Keratinocyte (primary cell): ENCODE measurements around the gene KCNQ2. TPM values are rescaled to one million over a fixed set of nuclear protein-coding genes. Genes with fewer than 3 reads are reported as not detected.

Experiments used
- DNase-seq: peaks from one replicate; pipeline ENCODE4 v3.0.0-alpha.2; 2011; ENCODE audit warnings: low read depth, missing footprints, low spot score
- FAIRE-seq: peaks from 2 replicates; lab custom pipeline; 2011; peaks lifted over from hg19 to GRCh38; lab: Jason Lieb, UNC
- H2AFZ ChIP-seq: 2 replicates; pipeline ENCODE4 v1.6.0; 2012; ENCODE audit warnings: low read length, control low read depth, inconsistent platforms; ENCODE audit not compliant: control insufficient read depth
- H3K27ac ChIP-seq: 2 replicates; pipeline ENCODE4 v1.5.1; 2011; ENCODE audit warnings: low read length; ENCODE audit not compliant: control insufficient read depth, insufficient read depth
- H3K27me3 ChIP-seq: 3 replicates; pipeline ENCODE4 v1.6.0; 2011; ENCODE audit warnings: low read length; ENCODE audit not compliant: control insufficient read depth, insufficient read depth; ENCODE audit errors: extremely low read depth
- H3K36me3 ChIP-seq, 2 experiments: 2 replicates in 1 of 2; 3 replicates in 1 of 2; pipeline ENCODE4 v1.5.1; 2011; ENCODE audit warnings: low read length in 2 of 2, mild to moderate bottlenecking in 1 of 2; ENCODE audit not compliant: control insufficient read depth in 2 of 2, insufficient read depth in 2 of 2; ENCODE audit errors: extremely low read depth in 1 of 2
- H3K4me1 ChIP-seq: 3 replicates; pipeline ENCODE4 v1.5.1; 2011; ENCODE audit warnings: low read length; ENCODE audit not compliant: control insufficient read depth, insufficient read depth; ENCODE audit errors: extremely low read depth
- H3K4me2 ChIP-seq: 3 replicates; pipeline ENCODE4 v1.6.0; 2011; ENCODE audit warnings: low read depth, low read length; ENCODE audit not compliant: control insufficient read depth, insufficient read depth; ENCODE audit errors: extremely low read depth
- H3K4me3 ChIP-seq, 3 experiments: fragments of 200-600 bp in 1 of 3; sonication (generic) in 1 of 3; 2 replicates in 2 of 3; 3 replicates in 1 of 3; pipeline ENCODE4 v1.5.1; 2011 to 2016; ENCODE audit warnings: low read length in 3 of 3, mild to moderate bottlenecking in 3 of 3, control low read depth in 2 of 3, inconsistent platforms in 1 of 3, low read depth in 1 of 3, mixed read lengths in 1 of 3, mixed run types in 1 of 3, moderate library complexity in 1 of 3; ENCODE audit not compliant: control insufficient read depth in 2 of 3, insufficient read depth in 2 of 3; ENCODE audit errors: extremely low read depth in 1 of 3
- H3K79me2 ChIP-seq: 2 replicates; pipeline ENCODE4 v1.6.0; 2012; ENCODE audit warnings: low read length; ENCODE audit not compliant: control insufficient read depth, insufficient read depth
- H3K9ac ChIP-seq: 3 replicates; pipeline ENCODE4 v1.6.0; 2011; ENCODE audit warnings: low read length; ENCODE audit not compliant: control insufficient read depth, insufficient read depth; ENCODE audit errors: extremely low read depth
- H3K9me1 ChIP-seq: 3 replicates; pipeline ENCODE4 v1.6.0; 2011; ENCODE audit warnings: low read length; ENCODE audit not compliant: control insufficient read depth, insufficient read depth; ENCODE audit errors: extremely low read depth
- H3K9me3 ChIP-seq: 2 replicates; pipeline ENCODE4 v1.5.1; 2012; ENCODE audit warnings: low read depth, low read length; ENCODE audit not compliant: control insufficient read depth
- H4K20me1 ChIP-seq: 3 replicates; pipeline ENCODE4 v1.6.0; 2011; ENCODE audit warnings: low read length; ENCODE audit not compliant: control insufficient read depth, insufficient read depth; ENCODE audit errors: extremely low read depth
- CTCF ChIP-seq, 3 experiments: IDR thresholded peaks in 1 of 3; conservative IDR thresholded peaks in 1 of 3; optimal IDR thresholded peaks in 1 of 3; 2 replicates in 2 of 3; 3 replicates in 1 of 3; pipeline versions ENCODE3 to v1.5.1; 2011; ENCODE audit warnings: low read length in 3 of 3, mild to moderate bottlenecking in 3 of 3, moderate library complexity in 2 of 3, control low read depth in 1 of 3, inconsistent platforms in 1 of 3; ENCODE audit not compliant: insufficient read depth in 2 of 3; ENCODE audit errors: extremely low read depth in 1 of 3
- EZH2 ChIP-seq: IDR thresholded peaks from one replicate; pipeline ENCODE4 v1.6.1; 2012; ENCODE audit warnings: inconsistent platforms, mild to moderate bottlenecking, low read length, moderate library complexity
- dilution Hi-C: fragments of 300-500 bp; cut with MboI; formaldehyde crosslinking; loops from one replicate; pipeline ENCODE4 v1.7.0; 2020; ENCODE audit warnings: low sequenced_read_pairs; ENCODE audit not compliant: extremely low pct_ligation_motif_present
- polyA plus RNA-seq, 5 experiments: library from polyadenylated mRNA; depleted of rRNA in 3 of 5; stranded (reverse) in 3 of 5; stranded (forward) in 1 of 5; unstranded in 1 of 5; fragments of >200 nt; gene quantifications; 1 replicate in 1 of 5; 2 replicates in 3 of 5; 3 replicates in 1 of 5; pipeline versions ENCODE4 v1.2.1 to v1.2.3, GENCODE V29; 2011 to 2012; ENCODE audit warnings: missing spikeins in 2 of 5, low read depth in 1 of 5, low replicate concordance in 1 of 5

KCNQ2 gene
- polyA plus RNA-seq, 1 donor (not counting 4 experiments of a cell fraction or from before 2014, with no cell fraction given), result not detected

GRCh38 chr20:63373996-63374395, 98.5 kb downstream of the KCNQ2 start:
- no peak overlapping the region for H3K4me2 ChIP-seq
- dilution Hi-C loops, result no loop called here

GRCh38 chr20:63372971-63373885, 99.2 kb downstream of the KCNQ2 start:
- DNase-seq, result no peak

More at GRCh38 chr20:63373996-63374395, 98.5 kb downstream of the KCNQ2 start:
- no peaks in the 10 kb centered on the region for H3K9me1 ChIP-seq
- FAIRE-seq (no peak), DNase-seq (no peak)
- H3K79me2 ChIP-seq, result no peaks in the 10 kb centered on the region
- TF ChIP-seq CTCF (optimal IDR thresholded peaks at IDR 0.05 in 1 of 3, IDR thresholded peaks at IDR 0.05 in 1 of 3, conservative IDR thresholded peaks at IDR 0.05 in 1 of 3; ENCODE audit: extremely low read depth in 1 of 3, insufficient read depth in 2 of 3, low read length in 3 of 3) (no peak), EZH2 (no peak)
- no peak overlapping the region for H3K27ac ChIP-seq
- no peaks in the 10 kb centered on the region for H3K4me1 ChIP-seq
- H3K36me3 ChIP-seq, result no peaks in the 10 kb centered on the region
- H3K27me3 ChIP-seq, result peaks cover 44% of the 10 kb centered on the region
- H3K4me3 ChIP-seq, result no peak overlapping the region
- H3K9me3 ChIP-seq, result no peaks in the 10 kb centered on the region
- no peaks in the 10 kb centered on the region for H4K20me1 ChIP-seq
- H3K9ac ChIP-seq, result no peak overlapping the region
- no peak overlapping the region for H2AFZ ChIP-seq

More at GRCh38 chr20:63372971-63373885, 99.2 kb downstream of the KCNQ2 start:
- no peak for FAIRE-seq
- no peaks in the 10 kb centered on the region for H3K9me1 ChIP-seq
- no peaks in the 10 kb centered on the region for H4K20me1 ChIP-seq
- peaks cover 38% of the 10 kb centered on the region for H3K27me3 ChIP-seq
- TF ChIP-seq CTCF (optimal IDR thresholded peaks at IDR 0.05 in 1 of 3, IDR thresholded peaks at IDR 0.05 in 1 of 3, conservative IDR thresholded peaks at IDR 0.05 in 1 of 3; ENCODE audit: extremely low read depth in 1 of 3, insufficient read depth in 2 of 3, low read length in 3 of 3), result no peak
- TF ChIP-seq EZH2, result no peak
- no peak overlapping the region for H3K9ac ChIP-seq
- no peak overlapping the region for H3K4me2 ChIP-seq
- H3K79me2 ChIP-seq, result no peaks in the 10 kb centered on the region
- no peaks in the 10 kb centered on the region for H3K4me1 ChIP-seq
- no peaks in the 10 kb centered on the region for H3K36me3 ChIP-seq
- dilution Hi-C loops, result no loop called here
- no peak overlapping the region for H3K27ac ChIP-seq
- no peak overlapping the region for H2AFZ ChIP-seq
- no peak overlapping the region for H3K4me3 ChIP-seq
- no peaks in the 10 kb centered on the region for H3K9me3 ChIP-seq
